ENCODE measurements around the gene OPRL1. TPM values are rescaled to one million over a fixed set of nuclear protein-coding genes. Genes with fewer than 3 reads are reported as not detected.
"Not testable (repeated sequence)": the region's sequence is repeated elsewhere in the genome, so short reads cannot be mapped to it uniquely, and the experiment has no call there.

Gene OPRL1
- total RNA-seq, 1 donor from 2014 or later: 10.2 TPM

DNA sequence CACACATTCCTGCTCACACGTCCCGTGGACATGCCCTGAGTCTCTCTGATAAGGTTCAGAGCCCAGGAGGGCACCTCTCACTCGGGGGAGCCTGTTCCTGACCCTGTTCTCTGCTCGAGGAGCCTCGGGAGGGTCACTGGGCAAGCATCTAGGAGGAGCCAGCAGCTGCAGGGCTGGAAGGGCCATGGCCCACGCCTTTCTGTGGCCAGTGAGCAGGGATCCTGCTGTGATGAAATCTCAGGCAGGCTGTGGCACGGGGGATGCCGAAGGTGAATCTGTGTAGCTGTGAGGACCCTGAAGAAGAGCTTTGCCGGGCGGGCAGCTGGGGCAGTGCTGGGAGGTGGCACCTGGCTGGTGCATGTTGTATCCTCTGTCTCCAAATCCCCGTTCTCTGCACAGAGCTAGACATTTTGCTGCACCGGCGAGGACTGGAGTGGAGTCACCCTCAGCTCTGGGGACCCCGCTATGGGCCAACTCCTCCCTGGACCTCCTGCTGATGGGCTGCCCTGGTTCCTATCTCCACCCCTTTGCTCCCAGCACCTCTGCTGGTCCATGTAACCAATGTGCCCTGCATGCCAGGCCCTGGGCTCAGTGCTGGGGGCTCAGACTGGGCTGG, 34.6 kb downstream of the OPRL1 start:
- no peaks in the 10 kb centered on the region for H3K36me3 Mint-ChIP-seq (ENCODE audit: low read depth, unreplicated experiment)
- peaks cover 6% of the 10 kb centered on the region for H3K27me3 Mint-ChIP-seq (ENCODE audit: unreplicated experiment)
- no peak overlapping the region for H3K27ac Mint-ChIP-seq (ENCODE audit: unreplicated experiment)
- H3K4me1 Mint-ChIP-seq (ENCODE audit: unreplicated experiment): no peaks in the 10 kb centered on the region
- no peak overlapping the region for H3K4me3 Mint-ChIP-seq (ENCODE audit: unreplicated experiment)
- no peaks in the 10 kb centered on the region for H3K9me3 Mint-ChIP-seq (ENCODE audit: unreplicated experiment)
- TF ChIP-seq, protein P1, sequence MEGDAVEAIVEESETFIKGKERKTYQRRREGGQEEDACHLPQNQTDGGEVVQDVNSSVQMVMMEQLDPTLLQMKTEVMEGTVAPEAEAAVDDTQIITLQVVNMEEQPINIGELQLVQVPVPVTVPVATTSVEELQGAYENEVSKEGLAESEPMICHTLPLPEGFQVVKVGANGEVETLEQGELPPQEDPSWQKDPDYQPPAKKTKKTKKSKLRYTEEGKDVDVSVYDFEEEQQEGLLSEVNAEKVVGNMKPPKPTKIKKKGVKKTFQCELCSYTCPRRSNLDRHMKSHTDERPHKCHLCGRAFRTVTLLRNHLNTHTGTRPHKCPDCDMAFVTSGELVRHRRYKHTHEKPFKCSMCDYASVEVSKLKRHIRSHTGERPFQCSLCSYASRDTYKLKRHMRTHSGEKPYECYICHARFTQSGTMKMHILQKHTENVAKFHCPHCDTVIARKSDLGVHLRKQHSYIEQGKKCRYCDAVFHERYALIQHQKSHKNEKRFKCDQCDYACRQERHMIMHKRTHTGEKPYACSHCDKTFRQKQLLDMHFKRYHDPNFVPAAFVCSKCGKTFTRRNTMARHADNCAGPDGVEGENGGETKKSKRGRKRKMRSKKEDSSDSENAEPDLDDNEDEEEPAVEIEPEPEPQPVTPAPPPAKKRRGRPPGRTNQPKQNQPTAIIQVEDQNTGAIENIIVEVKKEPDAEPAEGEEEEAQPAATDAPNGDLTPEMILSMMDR (IDR thresholded peaks at IDR 0.05; ENCODE audit: unreplicated experiment): no peak
- DNase-seq (ENCODE audit: low spot score): no peak

DNA sequence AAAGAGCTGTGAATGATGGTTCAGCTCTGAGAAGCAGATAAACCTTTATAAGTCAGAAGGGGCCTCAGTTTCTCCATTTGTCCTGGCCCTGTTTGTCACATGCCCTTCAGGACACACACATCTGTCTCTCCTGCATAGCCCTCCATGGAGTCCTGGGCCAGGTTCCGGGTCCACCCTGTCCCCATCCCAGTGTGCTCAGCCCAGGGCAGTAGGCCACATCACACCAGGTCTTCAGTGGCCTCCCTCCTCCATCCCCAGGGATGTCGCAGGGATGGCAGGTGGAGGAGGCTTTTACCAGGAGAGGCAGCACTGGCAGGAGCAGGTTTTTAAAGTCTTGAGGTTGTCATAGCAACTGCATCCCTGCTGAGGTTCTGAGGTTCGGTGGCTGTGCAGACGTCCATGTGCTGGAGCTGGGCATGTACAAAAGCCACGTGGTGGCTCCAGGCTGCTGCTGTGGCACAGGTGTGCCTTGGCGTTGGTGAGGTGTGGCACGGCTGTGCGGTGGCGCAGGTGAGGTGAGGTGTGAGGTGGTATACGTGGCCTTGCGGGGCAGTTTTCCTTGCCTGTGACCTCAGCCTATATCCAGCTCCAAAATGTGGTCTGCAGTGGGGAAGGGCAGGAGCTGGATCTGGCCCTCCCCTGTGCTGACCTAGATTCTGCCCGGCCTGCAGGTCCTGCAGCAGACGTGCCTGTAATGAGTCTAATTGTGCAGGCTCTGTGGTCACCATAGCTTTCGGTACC, 35.5 kb downstream of the OPRL1 start:
- H3K27ac Mint-ChIP-seq (ENCODE audit: unreplicated experiment): no peak overlapping the region
- DNase-seq (ENCODE audit: low spot score): no peak

DNA sequence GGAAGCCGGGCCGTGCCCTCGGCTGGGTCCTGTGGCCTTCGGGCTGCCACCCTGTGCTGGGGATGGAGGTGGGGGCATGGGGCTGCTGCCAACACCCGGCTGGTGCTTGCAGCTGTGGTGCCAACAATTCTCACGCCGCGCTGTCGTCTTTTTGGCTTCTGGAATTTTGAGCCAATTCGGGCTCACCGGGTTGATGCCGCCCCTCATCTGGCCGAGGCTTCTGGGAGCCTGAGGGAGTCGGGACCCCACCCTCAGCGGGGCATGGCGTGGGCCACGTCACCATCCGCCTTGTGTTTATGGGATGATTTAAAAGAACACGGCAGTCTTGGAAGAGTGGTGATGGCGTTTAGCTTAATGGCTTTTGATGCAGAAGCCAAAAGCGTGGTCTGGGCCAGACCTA, 36.1 kb downstream of the OPRL1 start:
- DNase-seq (ENCODE audit: low spot score): no peak
- TF ChIP-seq, protein P1 (IDR thresholded peaks at IDR 0.05; ENCODE audit: unreplicated experiment): no peak
- H3K27ac Mint-ChIP-seq (ENCODE audit: unreplicated experiment): no peak overlapping the region
- no peaks in the 10 kb centered on the region for H3K36me3 Mint-ChIP-seq (ENCODE audit: low read depth, unreplicated experiment)
- peaks cover 10% of the 10 kb centered on the region for H3K27me3 Mint-ChIP-seq (ENCODE audit: unreplicated experiment)
- no peak overlapping the region for H3K4me3 Mint-ChIP-seq (ENCODE audit: unreplicated experiment)
- H3K4me1 Mint-ChIP-seq (ENCODE audit: unreplicated experiment): peaks cover 2% of the 10 kb centered on the region
- H3K9me3 Mint-ChIP-seq (ENCODE audit: unreplicated experiment): no peaks in the 10 kb centered on the region

More for the DNA sequence above, 35.5 kb downstream of the OPRL1 start:
- no peaks in the 10 kb centered on the region for H3K9me3 Mint-ChIP-seq (ENCODE audit: unreplicated experiment)
- TF ChIP-seq, protein P1 (IDR thresholded peaks at IDR 0.05; ENCODE audit: unreplicated experiment): no peak
- H3K4me3 Mint-ChIP-seq (ENCODE audit: unreplicated experiment): no peak overlapping the region
- H3K27me3 Mint-ChIP-seq (ENCODE audit: unreplicated experiment): peaks cover 9% of the 10 kb centered on the region
- H3K36me3 Mint-ChIP-seq (ENCODE audit: low read depth, unreplicated experiment): no peaks in the 10 kb centered on the region
- peaks cover 2% of the 10 kb centered on the region for H3K4me1 Mint-ChIP-seq (ENCODE audit: unreplicated experiment)

DNA sequence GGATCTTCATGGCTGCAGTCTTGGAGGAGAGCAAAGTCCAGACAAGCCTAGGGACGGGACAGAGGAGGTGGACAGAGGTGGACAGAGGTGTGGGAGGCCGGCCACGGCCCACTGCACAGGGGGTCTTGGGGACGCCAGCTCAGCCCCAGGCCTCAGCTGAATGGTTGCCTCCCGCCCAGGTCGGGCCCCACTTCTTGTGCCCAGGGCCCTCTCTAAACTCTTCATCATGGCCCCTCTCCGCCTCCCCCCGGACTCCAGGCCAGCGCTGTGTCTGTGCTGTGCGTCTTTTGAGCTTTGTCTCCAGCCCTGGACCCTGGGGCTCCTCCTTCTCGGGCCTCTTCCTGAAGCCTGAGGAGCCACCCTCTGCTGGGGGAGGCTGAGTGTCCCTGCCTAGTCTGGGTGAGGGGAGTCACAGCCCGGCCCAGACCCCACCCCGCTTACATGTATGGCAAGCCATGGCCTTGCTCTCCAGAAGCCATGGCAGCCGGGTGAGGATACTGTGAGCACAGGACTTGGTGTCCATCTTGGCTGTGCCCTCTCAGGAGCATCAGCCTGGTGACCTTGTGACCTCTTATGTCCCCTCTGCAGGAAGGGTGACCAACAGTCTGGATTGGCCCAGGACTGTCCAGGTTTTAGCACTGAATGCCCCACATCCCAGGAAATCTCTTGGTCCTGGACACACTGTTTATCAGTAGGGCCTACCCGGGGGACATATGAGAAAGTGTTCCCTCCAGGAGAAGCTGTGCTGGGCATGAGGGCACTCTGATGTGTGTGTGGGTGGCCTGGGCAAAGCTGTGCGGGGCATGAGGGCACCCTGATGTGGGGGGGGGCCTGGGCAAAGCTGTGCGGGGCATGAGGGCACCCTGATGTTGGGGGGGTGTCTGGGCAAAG, 36.9 kb downstream of the OPRL1 start:
- DNase-seq (ENCODE audit: low spot score): no peak
- Mint-ChIP-seq H3K4me1 (ENCODE audit: unreplicated experiment) (peaks cover 2% of the 10 kb centered on the region), H3K9me3 (ENCODE audit: unreplicated experiment) (no peaks in the 10 kb centered on the region), H3K4me3 (ENCODE audit: unreplicated experiment) (no peak overlapping the region), H3K27ac (ENCODE audit: unreplicated experiment) (no peak overlapping the region), H3K36me3 (ENCODE audit: low read depth, unreplicated experiment) (no peaks in the 10 kb centered on the region), H3K27me3 (ENCODE audit: unreplicated experiment) (peaks cover 6% of the 10 kb centered on the region)
- TF ChIP-seq, protein P1 (IDR thresholded peaks at IDR 0.05; ENCODE audit: unreplicated experiment): no peak

DNA sequence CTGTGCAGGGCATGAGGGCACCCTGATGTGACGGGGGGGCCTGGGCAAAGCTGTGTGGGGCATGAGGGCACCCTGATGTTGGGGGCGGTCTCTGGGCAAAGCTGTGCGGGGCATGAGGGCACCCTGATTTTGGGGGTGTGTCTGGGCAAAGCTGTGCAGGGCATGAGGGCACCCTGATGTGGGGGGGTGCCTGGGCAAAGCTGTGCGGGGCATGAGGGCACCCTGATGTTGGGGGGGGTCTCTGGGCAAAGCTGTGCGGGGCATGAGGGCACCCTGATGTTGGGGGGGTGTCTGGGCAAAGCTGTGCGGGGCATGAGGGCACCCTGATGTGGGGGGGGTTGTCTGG, 37.5 kb downstream of the OPRL1 start:
- not testable (repeated sequence) for H3K9me3 Mint-ChIP-seq (ENCODE audit: unreplicated experiment)

More for the DNA sequence above, 37.5 kb downstream of the OPRL1 start:
- H3K27ac Mint-ChIP-seq (ENCODE audit: unreplicated experiment); H3K27me3 Mint-ChIP-seq (ENCODE audit: unreplicated experiment); H3K36me3 Mint-ChIP-seq (ENCODE audit: low read depth, unreplicated experiment); DNase-seq (ENCODE audit: low spot score); H3K4me3 Mint-ChIP-seq (ENCODE audit: unreplicated experiment); H3K4me1 Mint-ChIP-seq (ENCODE audit: unreplicated experiment): not testable (repeated sequence)

All from endothelial cell (in vitro differentiated cells).